Liver (tissue), 9 donors: ENCODE data around the gene FUT4. TPM values are rescaled to one million over a fixed set of nuclear protein-coding genes. Genes with fewer than 3 reads are reported as not detected.

Experiments
- DNase-seq: peaks from one replicate; pipeline ENCODE4 v3.0.0-alpha.2; 2017; ENCODE audit warnings: low spot score
- H3K27ac ChIP-seq, 2 donors: one replicate each; pipeline ENCODE4 v1.7.0; 2013; ENCODE audit warnings: inconsistent platforms in 2 of 2, low read length in 2 of 2, control low read depth in 1 of 2, low read depth in 1 of 2, mild to moderate bottlenecking in 1 of 2
- H3K27me3 ChIP-seq, 4 donors: one replicate each; pipeline versions ENCODE4 v1.6.1 to v1.7.0; 2013; ENCODE audit warnings: low read length in 3 of 4, inconsistent platforms in 1 of 4, mild to moderate bottlenecking in 1 of 4, moderate library complexity in 1 of 4; ENCODE audit not compliant: control insufficient read depth in 4 of 4, insufficient read depth in 4 of 4
- H3K36me3 ChIP-seq, 4 donors: one replicate each; pipeline versions ENCODE4 v1.6.1 to v1.7.0; 2013; ENCODE audit warnings: low read length in 3 of 4, mild to moderate bottlenecking in 3 of 4, low read depth in 1 of 4, moderate library complexity in 1 of 4; ENCODE audit not compliant: control insufficient read depth in 4 of 4, insufficient read depth in 3 of 4
- H3K4me1 ChIP-seq, 4 donors: one replicate each; pipeline versions ENCODE4 v1.6.1 to v1.7.0; 2013; ENCODE audit warnings: low read length in 3 of 4, mild to moderate bottlenecking in 3 of 4, moderate library complexity in 1 of 4; ENCODE audit not compliant: control insufficient read depth in 4 of 4, insufficient read depth in 4 of 4
- H3K4me3 ChIP-seq, 3 donors: one replicate each; pipeline versions ENCODE4 v1.6.1 to v1.7.0; 2013; ENCODE audit warnings: low read length in 3 of 3, control low read depth in 1 of 3, low read depth in 1 of 3, mild to moderate bottlenecking in 1 of 3
- H3K9ac ChIP-seq, 2 donors: one replicate each; pipeline ENCODE4 v1.7.0; 2013; ENCODE audit warnings: low read length in 2 of 2, mild to moderate bottlenecking in 2 of 2, moderate library complexity in 2 of 2, control low read depth in 1 of 2, low read depth in 1 of 2
- H3K9me3 ChIP-seq, 4 donors: one replicate each; pipeline versions ENCODE4 v1.6.1 to v1.7.0; 2013; ENCODE audit warnings: low read length in 3 of 4; ENCODE audit not compliant: control insufficient read depth in 4 of 4
- EGR1 ChIP-seq, 2 donors: IDR thresholded peaks; 2 replicates each; pipeline ENCODE4 v1.6.1; 2016 to 2018; ENCODE audit warnings: antibody characterized with exemption in 2 of 2, low read depth in 2 of 2
- FOXA1 ChIP-seq: IDR thresholded peaks from 2 replicates; pipeline ENCODE4 v1.6.1; 2016; ENCODE audit warnings: antibody characterized with exemption
- FOXA2 ChIP-seq: IDR thresholded peaks from 2 replicates; pipeline ENCODE4 v1.6.1; 2016; ENCODE audit warnings: antibody characterized with exemption
- GABPA ChIP-seq, 2 donors: IDR thresholded peaks in 1 of 2; conservative IDR thresholded peaks in 1 of 2; 2 replicates each; pipeline ENCODE4 v1.6.1; 2016; ENCODE audit warnings: antibody characterized with exemption in 2 of 2, mild to moderate bottlenecking in 1 of 2, moderate library complexity in 1 of 2
- HNF4A ChIP-seq, 2 donors: conservative IDR thresholded peaks; 2 replicates each; pipeline ENCODE4 v1.6.1; 2016; ENCODE audit warnings: antibody characterized with exemption in 2 of 2, mild to moderate bottlenecking in 2 of 2
- HNF4G ChIP-seq: IDR thresholded peaks from 2 replicates; pipeline ENCODE4 v1.6.1; 2016; ENCODE audit warnings: antibody characterized with exemption
- JUND ChIP-seq, 2 donors: IDR thresholded peaks; 2 replicates each; pipeline ENCODE4 v1.6.1; 2016; ENCODE audit warnings: antibody characterized with exemption in 2 of 2
- NR2F2 ChIP-seq: IDR thresholded peaks from 2 replicates; pipeline ENCODE4 v1.6.1; 2016; ENCODE audit warnings: antibody characterized with exemption
- RAD21 ChIP-seq, 2 donors: IDR thresholded peaks; 2 replicates each; pipeline ENCODE4 v1.6.1; 2016; ENCODE audit warnings: antibody characterized with exemption in 2 of 2, mild to moderate bottlenecking in 2 of 2
- RXRA ChIP-seq, 2 donors: IDR thresholded peaks; 2 replicates each; pipeline ENCODE4 v1.6.1; 2017 to 2018; ENCODE audit warnings: antibody characterized with exemption in 2 of 2, mild to moderate bottlenecking in 1 of 2
- SP1 ChIP-seq: IDR thresholded peaks from 2 replicates; pipeline ENCODE4 v1.6.1; 2018; ENCODE audit warnings: antibody characterized with exemption, mild to moderate bottlenecking
- TAF1 ChIP-seq: conservative IDR thresholded peaks from 2 replicates; pipeline ENCODE4 v1.6.1; 2016; ENCODE audit warnings: antibody characterized with exemption, mild to moderate bottlenecking
- YY1 ChIP-seq: IDR thresholded peaks from 2 replicates; pipeline ENCODE4 v1.6.1; 2016; ENCODE audit warnings: antibody characterized with exemption, mild to moderate bottlenecking
- WGBS: extraction: QIAGEN DNeasy Blood & Tissue Kit; methylation state at CpG from one replicate; pipeline ENCODE4 v1.1.7; 2013; 5-methylcytosine and 5-hydroxymethylcytosine counted together
- polyA plus RNA-seq, 2 donors: library from polyadenylated mRNA; stranded (reverse) in 1 of 2; unstranded in 1 of 2; fragments of 200-250 nt in 1 of 2; fragments of >200 nt in 1 of 2; fragmentation: Nextera tagmentation in 1 of 2; extraction: Ambion mirVana in 1 of 2; gene quantifications; one replicate each; pipeline versions ENCODE4 v1.2.1 to v1.2.3, GENCODE V29; 2013 to 2015
- total RNA-seq, 2 donors: library from RNA; depleted of rRNA; stranded (reverse); fragments of >200 nt; gene quantifications; one replicate each; pipeline ENCODE4 v1.2.3, GENCODE V29; 2014
- TF ChIP-seq, protein P1 (sequence below): IDR thresholded peaks from 2 replicates; pipeline ENCODE4 v1.6.1; 2016; ENCODE audit warnings: antibody characterized with exemption
- TF ChIP-seq, protein P2 (sequence below): IDR thresholded peaks from 2 replicates; pipeline ENCODE4 v1.6.1; 2016; ENCODE audit warnings: antibody characterized with exemption
- TF ChIP-seq, protein P3 (sequence below): IDR thresholded peaks from 2 replicates; pipeline ENCODE4 v1.6.1; 2016; ENCODE audit warnings: antibody characterized with exemption
- TF ChIP-seq, protein P4 (sequence below): IDR thresholded peaks from 2 replicates; pipeline ENCODE4 v1.6.1; 2016; ENCODE audit warnings: antibody characterized with exemption, mild to moderate bottlenecking
- TF ChIP-seq, protein P5 (sequence below): fragments of 150-350 bp; IDR thresholded peaks from 2 replicates; pipeline ENCODE4 v1.5.1; 2017; ENCODE audit warnings: improper control_type of control experiment, low read depth, low read length; ENCODE audit not compliant: missing input control
- donor health status: healthy.
- donor health status: healthy.
- donor health status: healthy.
- donor health status: healthy.
- donor health status: healthy.

The FUT4 gene
- total and polyA plus RNA-seq, 4 donors = 0.47 to 4.3 (median 1.4) TPM

DNA sequence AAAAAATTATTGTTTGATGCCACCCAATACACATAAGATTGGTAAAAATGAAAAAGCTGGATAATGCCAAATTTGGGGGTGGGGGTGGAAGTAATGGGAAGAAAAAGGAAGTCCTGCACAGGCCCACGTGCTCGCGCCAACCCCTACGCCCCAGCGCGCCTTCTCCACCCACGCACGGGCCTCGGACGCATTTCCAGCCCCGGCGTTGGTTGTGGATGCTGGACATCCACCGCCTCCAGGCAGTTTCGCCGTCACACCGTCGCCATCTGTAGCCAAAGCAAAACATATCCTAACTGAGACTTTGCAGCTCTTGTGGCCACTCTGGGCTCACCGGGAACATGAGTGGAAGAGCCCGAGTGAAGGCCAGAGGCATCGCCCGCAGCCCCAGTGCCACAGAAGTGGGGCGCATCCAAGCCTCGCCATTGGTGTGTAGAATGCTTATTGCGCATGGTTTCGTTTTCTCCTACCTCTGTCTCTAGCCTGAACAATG, 23.5 kb downstream of the FUT4 start, which contains the start of gene PIWIL4:
PIWIL4 (plus strand) TSS at position 188 of the 490 bp plus-strand sequence; CDS start at position 339, 151 bp downstream.
- TF ChIP-seq, protein P1, sequence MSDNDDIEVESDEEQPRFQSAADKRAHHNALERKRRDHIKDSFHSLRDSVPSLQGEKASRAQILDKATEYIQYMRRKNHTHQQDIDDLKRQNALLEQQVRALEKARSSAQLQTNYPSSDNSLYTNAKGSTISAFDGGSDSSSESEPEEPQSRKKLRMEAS = no peak
- TF ChIP-seq RAD21 (IDR thresholded peaks at IDR 0.05) = no peak
- TF ChIP-seq, protein P2, sequence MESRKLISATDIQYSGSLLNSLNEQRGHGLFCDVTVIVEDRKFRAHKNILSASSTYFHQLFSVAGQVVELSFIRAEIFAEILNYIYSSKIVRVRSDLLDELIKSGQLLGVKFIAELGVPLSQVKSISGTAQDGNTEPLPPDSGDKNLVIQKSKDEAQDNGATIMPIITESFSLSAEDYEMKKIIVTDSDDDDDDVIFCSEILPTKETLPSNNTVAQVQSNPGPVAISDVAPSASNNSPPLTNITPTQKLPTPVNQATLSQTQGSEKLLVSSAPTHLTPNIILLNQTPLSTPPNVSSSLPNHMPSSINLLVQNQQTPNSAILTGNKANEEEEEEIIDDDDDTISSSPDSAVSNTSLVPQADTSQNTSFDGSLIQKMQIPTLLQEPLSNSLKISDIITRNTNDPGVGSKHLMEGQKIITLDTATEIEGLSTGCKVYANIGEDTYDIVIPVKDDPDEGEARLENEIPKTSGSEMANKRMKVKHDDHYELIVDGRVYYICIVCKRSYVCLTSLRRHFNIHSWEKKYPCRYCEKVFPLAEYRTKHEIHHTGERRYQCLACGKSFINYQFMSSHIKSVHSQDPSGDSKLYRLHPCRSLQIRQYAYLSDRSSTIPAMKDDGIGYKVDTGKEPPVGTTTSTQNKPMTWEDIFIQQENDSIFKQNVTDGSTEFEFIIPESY = no peak
- no peak for TF ChIP-seq HNF4G
- TF ChIP-seq FOXA1 = no peak
- TF ChIP-seq, protein P3, sequence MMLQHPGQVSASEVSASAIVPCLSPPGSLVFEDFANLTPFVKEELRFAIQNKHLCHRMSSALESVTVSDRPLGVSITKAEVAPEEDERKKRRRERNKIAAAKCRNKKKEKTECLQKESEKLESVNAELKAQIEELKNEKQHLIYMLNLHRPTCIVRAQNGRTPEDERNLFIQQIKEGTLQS = no peak
- no peak for TF ChIP-seq YY1
- no peak for TF ChIP-seq RXRA (IDR thresholded peaks at IDR 0.05)
- TF ChIP-seq NR2F2 = no peak
- no peak for TF ChIP-seq FOXA2
- TF ChIP-seq EGR1 (IDR thresholded peaks at IDR 0.05; ENCODE audit: low read depth in 2 of 2) = no peak
- Histone ChIP-seq H3K36me3 (no peaks in the 10 kb centered on the region), H3K9ac (no peak within 1 kb of the TSS), H3K27ac (no peak within 1 kb of the TSS), H3K27me3 (no peaks in the 10 kb centered on the region), H3K4me1 (no peaks in the 10 kb centered on the region), H3K9me3 (no peaks in the 10 kb centered on the region), H3K4me3 (no peak within 1 kb of the TSS)
- no peak for DNase-seq
- WGBS = 94% methylated on average over 25 of the region's 25 CpGs

DNA sequence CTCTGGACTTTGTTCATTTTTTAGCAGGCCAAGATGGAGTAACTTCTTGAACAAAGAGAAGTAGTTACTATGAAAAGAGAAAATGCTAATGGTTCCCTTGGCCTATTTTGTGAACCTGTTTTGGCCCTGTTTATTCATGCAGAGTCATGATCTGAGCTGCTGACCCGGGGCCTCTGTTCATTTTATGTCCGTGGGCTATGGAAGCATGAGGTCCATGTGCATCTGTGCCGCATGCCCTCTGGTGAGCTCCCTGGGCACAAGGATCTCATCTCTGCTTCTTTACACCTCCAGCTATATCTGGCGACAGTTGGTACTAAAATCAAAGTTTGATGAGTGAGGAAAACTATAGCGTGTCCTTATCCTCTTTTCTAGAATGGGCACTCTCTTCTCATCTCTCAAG, 24.5 kb downstream of the FUT4 start:
- no peaks in the 10 kb centered on the region for H3K36me3 ChIP-seq
- no peak overlapping the region for H3K9ac ChIP-seq
- no peaks in the 10 kb centered on the region for H3K27me3 ChIP-seq
- TF ChIP-seq JUND (IDR thresholded peaks at IDR 0.05) = no peak
- TF ChIP-seq, protein P3 = no peak
- TF ChIP-seq RAD21 (IDR thresholded peaks at IDR 0.05) = no peak
- TF ChIP-seq NR2F2 = no peak
- no peak for TF ChIP-seq RXRA (IDR thresholded peaks at IDR 0.05)
- TF ChIP-seq, protein P2 = no peak
- no peak for TF ChIP-seq GABPA (IDR thresholded peaks at IDR 0.05 in 1 of 2, conservative IDR thresholded peaks at IDR 0.05 in 1 of 2)
- no peak for TF ChIP-seq HNF4A (conservative IDR thresholded peaks at IDR 0.05)
- no peak for TF ChIP-seq YY1
- TF ChIP-seq, protein P4, sequence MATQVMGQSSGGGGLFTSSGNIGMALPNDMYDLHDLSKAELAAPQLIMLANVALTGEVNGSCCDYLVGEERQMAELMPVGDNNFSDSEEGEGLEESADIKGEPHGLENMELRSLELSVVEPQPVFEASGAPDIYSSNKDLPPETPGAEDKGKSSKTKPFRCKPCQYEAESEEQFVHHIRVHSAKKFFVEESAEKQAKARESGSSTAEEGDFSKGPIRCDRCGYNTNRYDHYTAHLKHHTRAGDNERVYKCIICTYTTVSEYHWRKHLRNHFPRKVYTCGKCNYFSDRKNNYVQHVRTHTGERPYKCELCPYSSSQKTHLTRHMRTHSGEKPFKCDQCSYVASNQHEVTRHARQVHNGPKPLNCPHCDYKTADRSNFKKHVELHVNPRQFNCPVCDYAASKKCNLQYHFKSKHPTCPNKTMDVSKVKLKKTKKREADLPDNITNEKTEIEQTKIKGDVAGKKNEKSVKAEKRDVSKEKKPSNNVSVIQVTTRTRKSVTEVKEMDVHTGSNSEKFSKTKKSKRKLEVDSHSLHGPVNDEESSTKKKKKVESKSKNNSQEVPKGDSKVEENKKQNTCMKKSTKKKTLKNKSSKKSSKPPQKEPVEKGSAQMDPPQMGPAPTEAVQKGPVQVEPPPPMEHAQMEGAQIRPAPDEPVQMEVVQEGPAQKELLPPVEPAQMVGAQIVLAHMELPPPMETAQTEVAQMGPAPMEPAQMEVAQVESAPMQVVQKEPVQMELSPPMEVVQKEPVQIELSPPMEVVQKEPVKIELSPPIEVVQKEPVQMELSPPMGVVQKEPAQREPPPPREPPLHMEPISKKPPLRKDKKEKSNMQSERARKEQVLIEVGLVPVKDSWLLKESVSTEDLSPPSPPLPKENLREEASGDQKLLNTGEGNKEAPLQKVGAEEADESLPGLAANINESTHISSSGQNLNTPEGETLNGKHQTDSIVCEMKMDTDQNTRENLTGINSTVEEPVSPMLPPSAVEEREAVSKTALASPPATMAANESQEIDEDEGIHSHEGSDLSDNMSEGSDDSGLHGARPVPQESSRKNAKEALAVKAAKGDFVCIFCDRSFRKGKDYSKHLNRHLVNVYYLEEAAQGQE = no peak
- TF ChIP-seq, protein P1 = no peak
- no peak for TF ChIP-seq EGR1 (IDR thresholded peaks at IDR 0.05; ENCODE audit: low read depth in 2 of 2)
- TF ChIP-seq HNF4G = no peak
- no peak for TF ChIP-seq TAF1
- no peak for TF ChIP-seq FOXA2
- TF ChIP-seq FOXA1 = no peak
- TF ChIP-seq, protein P5, sequence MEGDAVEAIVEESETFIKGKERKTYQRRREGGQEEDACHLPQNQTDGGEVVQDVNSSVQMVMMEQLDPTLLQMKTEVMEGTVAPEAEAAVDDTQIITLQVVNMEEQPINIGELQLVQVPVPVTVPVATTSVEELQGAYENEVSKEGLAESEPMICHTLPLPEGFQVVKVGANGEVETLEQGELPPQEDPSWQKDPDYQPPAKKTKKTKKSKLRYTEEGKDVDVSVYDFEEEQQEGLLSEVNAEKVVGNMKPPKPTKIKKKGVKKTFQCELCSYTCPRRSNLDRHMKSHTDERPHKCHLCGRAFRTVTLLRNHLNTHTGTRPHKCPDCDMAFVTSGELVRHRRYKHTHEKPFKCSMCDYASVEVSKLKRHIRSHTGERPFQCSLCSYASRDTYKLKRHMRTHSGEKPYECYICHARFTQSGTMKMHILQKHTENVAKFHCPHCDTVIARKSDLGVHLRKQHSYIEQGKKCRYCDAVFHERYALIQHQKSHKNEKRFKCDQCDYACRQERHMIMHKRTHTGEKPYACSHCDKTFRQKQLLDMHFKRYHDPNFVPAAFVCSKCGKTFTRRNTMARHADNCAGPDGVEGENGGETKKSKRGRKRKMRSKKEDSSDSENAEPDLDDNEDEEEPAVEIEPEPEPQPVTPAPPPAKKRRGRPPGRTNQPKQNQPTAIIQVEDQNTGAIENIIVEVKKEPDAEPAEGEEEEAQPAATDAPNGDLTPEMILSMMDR = no peak
- TF ChIP-seq SP1 = no peak
- no peaks in the 10 kb centered on the region for H3K9me3 ChIP-seq
- 93% methylated on average over 5 of the region's 5 CpGs for WGBS
- DNase-seq = no peak
- no peaks in the 10 kb centered on the region for H3K4me1 ChIP-seq
- no peak overlapping the region for H3K27ac ChIP-seq
- H3K4me3 ChIP-seq = no peak overlapping the region
